Measurements from ENCODE around the gene PRM2. TPM values are rescaled to one million over a fixed set of nuclear protein-coding genes. Genes with fewer than 3 reads are reported as not detected.

Gene PRM2
- polyA plus RNA-seq, 2 of the 4 experiments (the other 2 are of a cell fraction) = not detected

DNA sequence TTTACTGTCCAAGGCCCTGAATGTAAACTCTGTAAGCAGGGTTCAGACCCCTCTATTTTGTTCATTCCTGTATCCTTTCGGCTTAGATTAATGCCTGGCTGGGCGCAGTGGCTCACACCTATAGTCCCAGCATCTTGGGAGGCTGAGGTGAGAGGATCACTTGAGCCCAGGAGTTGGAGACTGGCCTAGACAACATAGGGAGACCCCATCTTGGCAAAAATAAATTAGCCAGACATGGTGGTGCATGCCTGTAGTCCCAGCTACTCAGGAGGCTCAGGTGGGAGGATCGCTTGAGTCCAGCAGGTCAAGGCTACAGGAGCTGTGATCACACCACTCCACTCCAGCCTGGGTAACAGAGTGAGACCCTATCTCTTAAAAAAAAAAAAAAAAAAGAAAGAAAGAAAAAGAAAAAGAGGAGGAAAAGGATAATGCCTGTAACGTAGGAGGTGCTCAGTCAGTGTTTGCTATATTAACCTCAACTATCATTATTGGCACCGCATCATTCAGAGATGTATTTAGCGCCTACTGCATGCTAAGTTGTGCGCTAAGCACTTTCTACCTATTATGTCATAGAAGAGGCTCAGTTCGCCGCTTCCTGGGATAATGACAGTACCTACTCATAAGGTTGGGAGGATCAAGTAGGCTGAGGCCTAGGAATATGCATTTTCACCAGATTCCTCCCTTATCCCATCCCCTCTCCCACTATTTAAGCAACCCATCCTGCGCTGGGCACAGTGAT, 25.3 kb downstream of the PRM2 start:
- H3K4me3 ChIP-seq = no peak overlapping the region
- no peak for TF ChIP-seq KDM5A (IDR thresholded peaks at IDR 0.05)
- TF ChIP-seq NFE2L2 (conservative IDR thresholded peaks at IDR 0.05; ENCODE audit: low read length) = no peak
- TF ChIP-seq RCOR1 (IDR thresholded peaks at IDR 0.05; ENCODE audit: low read depth, low read length) = no peak
- TF ChIP-seq, protein P1, sequence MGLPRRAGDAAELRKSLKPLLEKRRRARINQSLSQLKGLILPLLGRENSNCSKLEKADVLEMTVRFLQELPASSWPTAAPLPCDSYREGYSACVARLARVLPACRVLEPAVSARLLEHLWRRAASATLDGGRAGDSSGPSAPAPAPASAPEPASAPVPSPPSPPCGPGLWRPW (IDR thresholded peaks at IDR 0.05) = no peak
- TF ChIP-seq HOXB13 (CRISPR knock-in tag; IDR thresholded peaks at IDR 0.05; ENCODE audit: low read depth) = no peak
- TF ChIP-seq HDAC2 (IDR thresholded peaks at IDR 0.05) = no peak
- TF ChIP-seq CHD4 (IDR thresholded peaks at IDR 0.05; ENCODE audit: borderline replicate concordance) = no peak
- no peak for TF ChIP-seq GATA3 (IDR thresholded peaks at IDR 0.05; ENCODE audit: borderline replicate concordance)
- TF ChIP-seq KDM1A (IDR thresholded peaks at IDR 0.05; ENCODE audit: low read depth) = no peak
- TF ChIP-seq, protein P2, sequence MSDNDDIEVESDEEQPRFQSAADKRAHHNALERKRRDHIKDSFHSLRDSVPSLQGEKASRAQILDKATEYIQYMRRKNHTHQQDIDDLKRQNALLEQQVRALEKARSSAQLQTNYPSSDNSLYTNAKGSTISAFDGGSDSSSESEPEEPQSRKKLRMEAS (IDR thresholded peaks at IDR 0.05) = no peak
- no peak for TF ChIP-seq CHD2 (IDR thresholded peaks at IDR 0.05; ENCODE audit: low read length, partially characterized antibody)
- no peak for TF ChIP-seq BHLHE40 (IDR thresholded peaks at IDR 0.05; ENCODE audit: low read depth, low read length)
- TF ChIP-seq TP53 (CRISPR knock-in tag; IDR thresholded peaks at IDR 0.05) = no peak
- TF ChIP-seq MAZ (IDR thresholded peaks at IDR 0.05; ENCODE audit: borderline replicate concordance, low read depth, low read length) = no peak
- FAIRE-seq (no peak), ATAC-seq (no peak), DNase-seq (ENCODE audit: low read depth in 1 of 2, low spot score in 1 of 2) (no peak)
- CTCF ChIA-PET = interaction anchor here (12.3 kb wide), 1 partner anchor 284 kb away, joined by 364 read pairs; no protein-coding TSS in a partner anchor
- no peak overlapping the region for H3K27ac ChIP-seq
- no peaks in the 10 kb centered on the region for H3K9me3 ChIP-seq
- 91% methylated on average over 10 of the region's 10 CpGs for WGBS (ENCODE audit: missing lambda C conversion rate)
- POLR2A ChIA-PET = no interaction called here
- H3K4me1 ChIP-seq = 0 out of 3 replicates have a peak, but pooled peaks cover 3% of the 10 kb centered on the region
- H3K4me2 ChIP-seq = no peak overlapping the region

DNA sequence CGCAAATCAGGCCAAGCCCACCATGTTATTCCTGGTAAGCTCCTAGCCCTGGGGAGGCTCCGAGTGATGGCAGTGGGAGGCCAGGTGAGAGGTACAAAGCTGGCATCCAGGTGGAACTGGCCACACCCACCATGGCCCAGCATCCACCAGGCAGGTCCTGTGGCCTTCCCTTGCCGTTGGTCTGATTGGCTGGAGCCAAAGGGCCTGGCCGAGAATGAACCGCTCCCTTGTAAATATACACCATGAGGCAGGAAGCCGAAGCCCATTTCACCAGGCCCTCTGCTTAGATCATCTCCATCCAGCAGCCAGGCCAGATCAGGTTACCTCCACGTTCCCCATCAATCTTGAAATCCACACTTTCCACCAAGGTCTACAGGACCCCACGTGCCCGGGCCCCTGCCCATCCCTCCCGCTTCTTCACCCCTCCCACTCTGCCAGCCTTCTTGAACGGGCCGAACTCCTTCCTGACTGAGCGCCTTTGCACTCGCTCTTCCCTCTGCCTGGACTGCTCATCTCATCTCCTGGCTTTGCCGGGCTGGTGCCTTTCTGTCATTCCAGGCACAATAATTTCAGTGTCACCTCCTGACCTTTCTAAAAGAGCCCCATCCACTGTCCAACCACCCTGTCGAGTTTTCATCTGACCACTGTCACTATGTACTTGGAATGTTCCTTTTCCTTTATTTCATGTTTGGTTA, 26.0 kb downstream of the PRM2 start:
- Histone ChIP-seq H3K9me3 (no peaks in the 10 kb centered on the region), H3K4me2 (no peak overlapping the region), H3K27ac (no peak overlapping the region), H3K4me1 (0 out of 3 replicates have a peak, but pooled peaks cover 3% of the 10 kb centered on the region), H3K4me3 (no peak overlapping the region)
- FAIRE-seq (no peak), DNase-seq (ENCODE audit: low read depth in 1 of 2, low spot score in 1 of 2) (no peak), ATAC-seq (no peak)
- no peak for TF ChIP-seq POLR2AphosphoS2 (conservative IDR thresholded peaks at IDR 0.05; ENCODE audit: low read length)
- 74% methylated on average over 13 of the region's 16 CpGs for WGBS (ENCODE audit: missing lambda C conversion rate)
- ChIA-PET POLR2A (no interaction called here), CTCF (interaction anchor here (1.0 to 12.3 kb wide), 2 partner anchors 283 to 286 kb away, joined by 4 to 364 read pairs; no protein-coding TSS in a partner anchor)

DNA sequence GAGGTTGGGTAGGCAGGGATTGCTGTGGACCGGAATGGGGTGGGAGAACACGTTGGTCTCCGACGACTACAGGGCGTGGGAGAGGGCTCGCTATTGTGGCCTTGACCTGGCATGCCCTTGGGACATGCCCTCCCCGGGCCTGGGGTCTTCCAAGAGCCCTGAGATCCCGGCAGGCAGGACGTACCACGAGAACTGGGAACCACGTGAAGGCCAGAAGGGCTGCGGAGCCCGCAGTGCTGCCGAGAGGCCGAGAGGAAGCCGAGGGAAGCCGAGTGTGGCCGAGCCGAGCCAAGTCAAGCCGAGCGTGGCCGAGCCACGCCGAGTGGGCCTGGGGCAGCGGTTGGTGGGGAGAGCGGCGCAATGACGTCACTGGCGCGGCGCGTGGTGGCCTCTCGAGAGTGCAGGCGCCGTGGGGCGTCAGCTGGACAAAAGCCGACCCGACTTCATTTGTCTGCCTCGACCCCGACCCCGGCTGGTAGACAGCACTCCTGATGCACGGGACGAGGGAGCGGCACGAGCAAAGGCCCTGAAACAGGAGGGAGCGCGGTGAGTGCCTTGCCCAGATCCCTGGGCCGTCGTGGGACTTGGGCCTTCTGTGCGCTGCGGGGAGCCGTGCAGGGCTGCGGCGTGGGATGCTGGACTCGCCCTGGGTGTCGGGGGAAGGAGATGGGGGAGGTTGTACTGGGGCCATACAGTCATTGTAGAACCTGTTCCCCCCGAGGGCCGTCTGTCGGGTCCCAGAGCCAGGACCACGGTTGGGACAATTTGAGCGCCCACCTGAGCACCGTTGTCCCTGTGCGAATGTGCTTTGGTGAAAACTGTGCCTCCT, 26.8 kb downstream of the PRM2 start:
- Histone ChIP-seq H3K4me1 (no peaks in the 10 kb centered on the region), H3K4me3 (no peak overlapping the region), H3K9me3 (no peaks in the 10 kb centered on the region), H3K27ac (no peak overlapping the region), H3K4me2 (no peak overlapping the region)
- WGBS (ENCODE audit: missing lambda C conversion rate) = 84% methylated on average over 60 of the region's 63 CpGs
- DNase-seq (ENCODE audit: low read depth in 1 of 2, low spot score in 1 of 2) (no peak), FAIRE-seq (no peak), ATAC-seq (no peak)
- ChIA-PET CTCF (interaction anchor here (1.0 kb wide), 1 partner anchor 285 kb away, joined by 4 read pairs; no protein-coding TSS in a partner anchor), POLR2A (no interaction called here)
- TF ChIP-seq, protein P3, sequence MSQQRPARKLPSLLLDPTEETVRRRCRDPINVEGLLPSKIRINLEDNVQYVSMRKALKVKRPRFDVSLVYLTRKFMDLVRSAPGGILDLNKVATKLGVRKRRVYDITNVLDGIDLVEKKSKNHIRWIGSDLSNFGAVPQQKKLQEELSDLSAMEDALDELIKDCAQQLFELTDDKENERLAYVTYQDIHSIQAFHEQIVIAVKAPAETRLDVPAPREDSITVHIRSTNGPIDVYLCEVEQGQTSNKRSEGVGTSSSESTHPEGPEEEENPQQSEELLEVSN (IDR thresholded peaks at IDR 0.05; ENCODE audit: borderline replicate concordance, low read depth) = no peak
- TF ChIP-seq CBX2 (IDR thresholded peaks at IDR 0.05; ENCODE audit: borderline replicate concordance, low read depth) = no peak
- TF ChIP-seq NPAS2 (CRISPR knock-in tag; IDR thresholded peaks at IDR 0.05; ENCODE audit: borderline replicate concordance) = no peak
- TF ChIP-seq FOSB (CRISPR knock-in tag; IDR thresholded peaks at IDR 0.05) = no peak
- TF ChIP-seq JUN (IDR thresholded peaks at IDR 0.05) = no peak
- TF ChIP-seq RCOR1 (IDR thresholded peaks at IDR 0.05; ENCODE audit: low read depth, low read length) = no peak
- TF ChIP-seq, protein P4, sequence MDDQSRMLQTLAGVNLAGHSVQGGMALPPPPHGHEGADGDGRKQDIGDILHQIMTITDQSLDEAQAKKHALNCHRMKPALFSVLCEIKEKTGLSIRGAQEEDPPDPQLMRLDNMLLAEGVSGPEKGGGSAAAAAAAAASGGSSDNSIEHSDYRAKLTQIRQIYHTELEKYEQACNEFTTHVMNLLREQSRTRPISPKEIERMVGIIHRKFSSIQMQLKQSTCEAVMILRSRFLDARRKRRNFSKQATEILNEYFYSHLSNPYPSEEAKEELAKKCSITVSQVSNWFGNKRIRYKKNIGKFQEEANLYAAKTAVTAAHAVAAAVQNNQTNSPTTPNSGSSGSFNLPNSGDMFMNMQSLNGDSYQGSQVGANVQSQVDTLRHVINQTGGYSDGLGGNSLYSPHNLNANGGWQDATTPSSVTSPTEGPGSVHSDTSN (IDR thresholded peaks at IDR 0.05) = no peak
- TF ChIP-seq JUNB (IDR thresholded peaks at IDR 0.05) = no peak

All from A549 (cell line).